GM19035 (cell line): Measurements from ENCODE around the gene LONRF3.

ENCODE experiments used
- ATAC-seq: cut with Tn5 transposase; IDR thresholded peaks from one replicate; pipeline ENCODE4 v1.9.1; 2021; ENCODE audit not compliant: unreplicated experiment

The LONRF3 gene

DNA sequence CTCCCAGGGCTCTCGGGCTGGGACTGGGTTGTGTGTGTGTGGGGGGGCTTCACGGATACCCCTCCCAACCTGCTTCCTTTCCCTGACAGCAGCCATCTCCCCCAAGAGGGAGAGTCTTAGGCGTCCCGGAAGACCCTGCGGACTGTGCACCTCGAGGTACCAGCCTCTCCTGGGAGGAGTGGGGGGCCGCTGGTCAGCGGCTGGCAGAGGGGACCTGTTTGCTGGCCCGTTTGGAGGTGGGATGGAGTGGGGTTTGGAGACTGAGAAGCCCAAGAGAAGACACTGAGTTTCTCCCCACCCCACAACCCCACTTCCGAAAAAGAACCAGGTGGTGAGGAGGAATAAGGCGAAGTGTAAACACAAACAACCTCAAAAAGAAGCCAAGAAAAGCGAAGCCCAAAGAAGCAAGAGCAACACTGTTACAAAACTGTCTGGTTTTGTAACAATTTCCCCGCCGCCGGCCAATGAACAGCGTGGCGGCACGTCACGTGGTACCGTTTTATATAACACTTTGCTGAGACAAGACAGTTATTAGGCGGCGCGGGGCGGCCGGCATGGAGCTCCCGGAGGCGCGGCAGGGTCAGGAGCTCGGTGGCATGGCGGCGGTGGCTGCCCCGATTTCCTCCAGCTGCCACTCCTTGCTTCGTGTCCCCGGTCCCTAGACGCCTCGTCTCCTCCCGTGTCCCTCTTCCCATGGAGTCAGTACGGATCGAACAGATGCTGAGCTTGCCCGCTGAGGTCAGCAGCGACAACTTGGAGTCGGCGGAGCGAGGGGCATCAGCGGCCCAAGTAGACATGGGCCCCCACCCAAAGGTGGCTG is at the start of gene LONRF3:
TSS of gene LONRF3 (plus strand) at position 531 of the 820 bp plus-strand sequence. CDS start at position 694, 163 bp downstream.
- no peak for ATAC-seq

DNA sequence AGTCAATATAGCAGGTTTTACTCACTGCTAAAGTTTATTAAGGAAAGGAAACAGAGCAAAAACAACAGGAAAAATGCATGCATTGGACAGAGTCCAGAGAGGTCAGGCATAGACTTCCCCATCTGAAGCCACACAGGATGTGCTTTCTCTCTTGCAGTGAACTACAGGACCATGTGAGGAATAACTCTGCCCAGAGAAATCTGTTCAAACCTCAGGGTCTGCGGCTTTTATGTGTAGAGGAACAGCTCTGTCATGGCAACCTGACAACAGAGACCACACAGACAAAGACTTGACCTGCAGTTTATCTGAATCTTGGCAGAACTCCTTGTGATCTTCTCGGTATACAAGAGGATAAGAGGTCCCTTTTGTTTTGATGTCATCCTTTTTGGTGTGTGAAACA is 46.3 kb upstream of the LONRF3 start:
- ATAC-seq, result no peak

DNA sequence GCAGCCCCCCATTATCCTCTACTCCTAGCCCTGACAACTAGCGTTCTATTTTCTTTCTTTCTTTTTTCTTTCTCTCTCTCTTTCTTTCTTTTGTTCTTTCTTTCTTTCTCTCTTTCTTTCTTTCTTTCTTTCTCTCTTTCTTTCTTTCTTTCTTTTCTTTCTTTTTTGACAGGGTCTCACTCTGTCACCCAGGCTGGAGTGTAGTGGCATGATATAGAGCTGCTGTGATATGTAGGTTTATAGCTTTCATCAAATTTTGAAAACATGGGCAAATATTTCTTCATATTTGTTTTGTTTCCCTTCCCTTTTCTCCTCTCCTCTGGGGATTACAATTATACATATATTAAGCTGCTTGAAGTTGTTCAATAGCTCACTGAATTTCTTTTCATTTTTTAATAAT is 39.1 kb upstream of the LONRF3 start:
- no peak for ATAC-seq

DNA sequence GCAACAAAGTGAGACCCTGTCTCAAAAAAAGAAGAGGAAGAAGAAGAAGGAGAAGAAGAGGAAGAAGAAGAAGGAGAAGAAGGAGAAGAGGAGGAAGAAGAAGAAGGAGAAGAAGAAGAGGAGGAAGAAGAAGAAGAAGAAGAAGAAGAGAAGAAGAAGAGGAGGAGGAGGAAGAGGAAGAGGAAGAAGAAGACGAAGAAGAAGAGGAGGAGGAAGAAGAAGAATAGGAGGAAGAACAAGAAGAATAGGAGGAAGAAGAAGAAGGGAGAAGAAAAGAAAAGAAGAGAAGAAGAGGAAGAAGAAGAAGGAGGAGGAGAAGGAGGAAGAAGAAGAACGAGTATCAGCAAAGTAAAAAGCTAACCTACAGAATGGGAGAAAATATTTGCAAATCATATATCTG is 33.3 kb upstream of the LONRF3 start:
- ATAC-seq, result no peak

DNA sequence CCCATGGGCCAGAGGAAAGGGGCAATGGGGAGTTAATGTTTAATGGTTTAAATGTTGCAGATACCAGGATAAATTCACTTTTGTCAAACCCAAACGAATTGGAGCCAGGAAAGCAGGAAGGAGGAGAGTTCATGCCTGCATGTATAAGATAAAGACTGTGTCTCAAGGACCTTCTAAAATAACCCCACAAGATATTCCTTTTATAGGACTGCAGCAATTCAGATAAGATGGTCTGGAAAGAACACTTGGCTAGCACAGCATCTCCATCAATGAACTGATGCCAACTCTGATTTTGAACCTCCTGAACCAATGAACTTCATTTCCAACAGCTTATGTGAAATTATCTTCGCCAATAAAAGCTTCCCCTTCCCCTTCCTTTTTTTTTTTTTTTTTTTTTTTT is 31.3 kb upstream of the LONRF3 start:
- ATAC-seq, result no peak

DNA sequence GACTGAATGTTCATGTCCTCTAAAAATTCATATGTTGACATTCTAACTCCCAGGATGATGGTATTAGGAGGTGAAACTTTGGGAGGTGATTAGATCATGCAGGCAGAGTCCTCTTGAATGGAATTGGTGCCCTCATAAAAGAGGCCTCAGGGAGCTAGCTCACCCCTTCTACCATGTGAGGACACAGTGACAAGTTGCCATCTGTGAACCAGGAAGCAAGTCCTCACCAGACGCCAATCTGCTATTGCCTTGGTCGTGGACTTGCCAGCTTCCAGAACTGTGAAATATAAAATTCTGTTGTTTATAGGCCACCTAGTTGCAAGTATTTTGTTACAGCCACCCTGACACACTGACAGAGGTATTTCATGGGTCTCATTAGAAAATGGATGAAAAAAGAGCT is 28.5 kb upstream of the LONRF3 start:
- ATAC-seq, result no peak

DNA sequence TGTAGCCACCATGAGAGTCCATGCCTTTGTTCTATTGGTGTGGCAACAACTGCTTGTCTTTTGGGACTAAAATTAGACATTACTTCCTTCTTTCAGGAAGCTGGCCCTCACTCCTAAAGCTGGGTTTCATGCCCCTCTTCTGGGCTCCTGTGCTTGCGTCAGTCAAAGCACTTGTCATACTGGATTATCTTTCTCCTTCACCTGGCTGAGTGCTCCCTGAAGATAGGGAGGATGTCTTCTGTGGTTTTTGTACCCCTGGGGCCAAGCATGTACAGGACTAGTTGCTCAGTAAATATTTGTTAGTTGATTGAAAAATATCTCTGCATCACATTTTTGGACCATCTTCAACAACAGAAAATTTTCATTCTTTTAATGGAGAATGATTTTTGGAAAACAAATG is 26.1 kb upstream of the LONRF3 start:
- ATAC-seq, result no peak

DNA sequence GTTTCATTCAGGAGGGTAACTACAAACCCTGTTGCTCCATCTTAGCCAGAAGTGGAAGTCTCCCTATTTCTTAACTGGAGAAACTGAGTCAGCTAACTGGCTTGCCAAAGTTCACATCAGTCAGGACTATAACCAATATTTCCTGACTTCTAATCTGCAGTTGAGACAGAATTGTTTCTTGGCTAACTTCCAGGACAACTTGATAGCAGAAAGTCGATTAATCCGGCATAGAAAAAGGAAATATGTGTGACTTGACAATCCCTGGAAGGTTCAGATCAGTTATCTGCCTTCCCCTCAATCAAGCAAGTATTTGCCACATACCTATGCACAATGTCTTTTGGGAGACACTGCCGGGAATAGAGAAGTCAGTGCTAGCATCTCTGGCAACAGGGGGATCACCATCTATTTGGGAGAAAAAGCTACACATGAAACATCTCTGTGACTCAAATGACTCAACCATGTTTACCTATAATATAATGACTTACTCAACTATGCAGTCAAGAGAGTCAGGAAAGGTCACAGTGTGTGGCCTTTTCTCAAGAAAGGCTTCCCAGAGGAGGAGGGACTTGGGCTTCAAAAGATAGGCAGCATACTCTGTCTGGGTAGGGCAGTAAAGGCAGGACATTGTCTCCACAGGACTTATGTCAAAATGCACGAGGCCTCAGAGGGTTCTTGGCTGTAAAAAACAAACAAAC is 12.4 kb upstream of the LONRF3 start:
- ATAC-seq, result no peak

DNA sequence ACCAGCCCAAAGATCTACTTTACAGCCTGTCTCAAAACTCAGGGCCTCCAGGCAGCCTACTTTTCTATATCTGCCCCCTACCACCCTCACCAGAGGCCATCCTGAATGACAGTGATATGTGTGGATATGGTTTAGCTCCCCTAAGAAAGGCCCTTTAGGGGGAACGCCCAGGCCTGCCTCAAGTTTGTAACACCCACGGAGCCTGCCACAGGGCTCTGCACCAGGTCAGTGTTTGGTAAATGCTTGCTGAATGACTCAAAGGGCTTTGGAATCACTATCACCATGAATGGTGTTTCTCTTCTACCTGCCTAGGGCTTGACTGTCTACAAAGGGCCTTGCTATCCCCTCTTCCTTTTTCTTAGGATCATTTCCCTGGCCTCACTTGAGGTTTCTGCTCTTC is 11.3 kb upstream of the LONRF3 start:
- no peak for ATAC-seq

DNA sequence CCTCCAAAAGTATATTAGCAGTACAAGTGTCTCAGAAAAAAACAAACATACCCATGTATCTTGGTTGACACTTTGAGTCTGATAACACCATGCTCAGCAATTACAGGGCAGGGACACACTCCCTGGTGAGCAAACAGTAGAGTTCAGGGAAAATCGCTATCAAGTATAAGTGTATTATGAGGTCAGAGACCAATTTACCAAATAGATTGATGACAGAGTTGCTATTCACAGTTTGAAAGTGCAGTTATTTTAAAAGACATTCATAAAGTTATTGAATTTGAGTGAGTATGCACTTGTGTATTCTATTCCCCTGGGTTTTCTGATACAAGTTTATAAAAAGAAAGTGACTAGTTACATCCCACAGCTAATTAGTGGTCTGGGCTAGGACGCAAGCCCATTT is 10.2 kb upstream of the LONRF3 start:
- no peak for ATAC-seq

DNA sequence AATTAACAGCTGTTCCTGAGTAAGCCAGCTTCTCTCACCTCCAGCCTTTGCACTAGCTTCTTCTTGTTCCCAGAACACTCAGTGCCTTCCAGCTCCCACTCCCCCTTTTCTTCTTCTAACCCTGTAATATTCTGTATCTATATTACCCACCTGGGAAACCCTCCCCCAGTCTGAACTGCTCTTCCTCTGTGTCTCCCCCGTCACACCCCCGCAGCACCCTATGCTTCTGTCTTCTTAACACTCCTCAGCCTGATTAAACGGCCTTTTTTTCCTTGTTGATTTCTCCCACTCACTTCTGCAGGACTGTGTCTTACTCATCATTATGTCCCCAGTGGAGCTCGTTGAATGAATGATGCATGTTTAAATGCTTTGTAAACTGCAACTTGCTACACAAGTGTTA is 9.0 kb upstream of the LONRF3 start:
- ATAC-seq, result no peak

DNA sequence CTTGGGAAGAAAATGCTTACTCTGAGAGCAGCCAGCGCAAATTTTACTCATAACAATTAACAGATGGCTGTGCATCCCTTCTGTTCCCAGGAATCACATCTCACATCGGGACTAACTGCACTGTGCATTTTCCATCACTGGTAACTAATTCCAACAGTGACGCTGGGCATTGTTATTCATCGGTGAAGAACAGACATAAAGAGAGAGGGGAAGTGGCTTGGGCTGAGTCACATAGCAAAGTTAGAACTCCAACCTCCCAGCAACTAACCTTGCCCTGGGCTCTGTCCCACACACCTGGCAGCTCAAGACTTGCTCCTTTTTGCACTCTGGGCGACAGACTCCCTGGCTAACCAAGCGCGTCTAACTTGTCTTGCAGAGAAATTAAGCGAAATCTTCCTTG is 6.4 kb upstream of the LONRF3 start:
- no peak for ATAC-seq

DNA sequence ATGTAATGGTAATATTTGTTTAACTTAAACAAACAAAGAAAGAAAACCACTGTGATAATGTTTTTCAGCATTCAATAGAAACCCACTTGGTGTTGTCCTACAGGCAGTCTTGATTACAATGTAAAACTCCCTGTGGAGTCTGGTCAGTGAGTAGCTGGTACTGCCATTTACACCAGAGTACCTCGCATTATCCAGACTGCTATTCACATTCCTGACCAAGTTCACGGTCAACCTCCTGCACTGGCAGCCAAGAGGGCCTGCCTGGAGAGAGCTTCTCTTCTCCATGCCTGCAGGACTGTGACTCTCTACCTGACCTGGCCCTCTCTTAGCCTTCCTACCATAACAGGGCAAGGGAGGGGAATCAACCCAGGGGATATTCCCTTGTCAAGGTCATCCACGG is 2.9 kb upstream of the LONRF3 start:
- ATAC-seq, result no peak

DNA sequence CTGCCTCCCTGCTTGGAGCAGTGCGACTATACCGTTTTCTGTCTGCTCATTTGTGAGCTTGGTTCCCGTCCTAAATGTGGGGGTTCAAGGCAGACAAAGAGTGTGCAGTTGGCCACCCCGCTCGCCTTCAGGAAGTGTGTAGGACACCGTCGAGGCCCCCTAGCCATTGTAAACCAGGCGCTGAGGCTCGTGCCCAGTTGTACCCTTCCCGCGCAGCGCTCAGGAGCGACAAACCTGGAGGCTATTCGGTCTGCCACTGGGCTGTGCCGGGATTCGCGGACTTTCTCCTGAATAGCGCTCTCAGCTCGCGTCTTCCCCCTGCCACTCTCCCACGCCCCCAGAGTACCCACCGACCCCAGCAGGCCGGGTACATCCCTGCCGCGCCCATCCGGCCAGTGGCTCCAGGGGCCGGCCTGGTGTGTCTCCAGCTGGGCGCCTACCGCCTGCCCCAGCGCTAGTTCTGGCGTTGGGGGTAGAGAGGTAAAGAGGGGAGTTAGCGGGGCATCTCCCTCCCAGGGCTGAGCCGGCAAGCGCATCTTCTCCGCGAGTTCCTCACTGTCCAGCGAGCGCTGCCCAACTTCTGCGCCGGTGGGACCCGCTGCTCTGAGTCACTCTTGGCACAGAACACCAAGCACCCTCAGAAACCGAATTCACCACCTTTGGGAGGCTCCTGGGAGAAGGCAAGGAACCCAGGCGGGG is 880 bp upstream of the LONRF3 start:
- no peak for ATAC-seq

DNA sequence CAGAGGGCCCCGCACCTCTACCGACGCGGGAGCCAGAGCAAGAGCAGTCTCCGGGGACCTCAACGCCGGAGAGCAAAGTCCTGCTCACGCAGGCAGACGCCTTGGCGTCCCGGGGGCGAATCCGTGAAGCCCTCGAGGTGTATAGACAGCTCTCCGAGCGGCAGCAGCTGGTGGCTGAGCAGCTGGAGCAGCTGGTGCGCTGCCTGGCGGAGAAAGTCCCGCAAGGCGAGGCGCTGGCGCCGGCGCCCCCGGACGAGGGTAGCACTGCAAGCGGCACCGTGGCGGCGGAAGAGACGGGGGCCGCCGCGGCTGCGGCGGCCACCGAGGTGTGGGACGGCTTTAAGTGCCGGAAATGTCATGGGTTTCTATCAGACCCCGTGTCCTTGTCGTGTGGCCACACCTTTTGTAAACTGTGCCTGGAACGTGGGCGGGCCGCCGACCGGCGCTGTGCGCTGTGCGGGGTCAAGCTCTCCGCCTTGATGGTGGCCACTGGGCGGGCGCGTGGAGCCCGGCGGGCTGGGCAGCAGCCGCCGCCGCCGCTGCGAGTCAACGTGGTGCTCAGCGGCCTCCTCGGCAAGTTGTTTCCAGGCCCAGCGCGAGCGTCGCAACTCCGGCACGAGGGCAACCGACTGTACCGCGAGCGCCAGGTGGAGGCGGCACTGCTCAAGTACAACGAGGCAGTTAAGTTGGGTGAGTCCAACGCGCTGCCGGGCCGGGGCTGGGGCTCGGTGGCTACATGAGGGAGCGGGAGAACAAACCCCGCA is 672 bp downstream of the LONRF3 start:
- ATAC-seq, result no peak

DNA sequence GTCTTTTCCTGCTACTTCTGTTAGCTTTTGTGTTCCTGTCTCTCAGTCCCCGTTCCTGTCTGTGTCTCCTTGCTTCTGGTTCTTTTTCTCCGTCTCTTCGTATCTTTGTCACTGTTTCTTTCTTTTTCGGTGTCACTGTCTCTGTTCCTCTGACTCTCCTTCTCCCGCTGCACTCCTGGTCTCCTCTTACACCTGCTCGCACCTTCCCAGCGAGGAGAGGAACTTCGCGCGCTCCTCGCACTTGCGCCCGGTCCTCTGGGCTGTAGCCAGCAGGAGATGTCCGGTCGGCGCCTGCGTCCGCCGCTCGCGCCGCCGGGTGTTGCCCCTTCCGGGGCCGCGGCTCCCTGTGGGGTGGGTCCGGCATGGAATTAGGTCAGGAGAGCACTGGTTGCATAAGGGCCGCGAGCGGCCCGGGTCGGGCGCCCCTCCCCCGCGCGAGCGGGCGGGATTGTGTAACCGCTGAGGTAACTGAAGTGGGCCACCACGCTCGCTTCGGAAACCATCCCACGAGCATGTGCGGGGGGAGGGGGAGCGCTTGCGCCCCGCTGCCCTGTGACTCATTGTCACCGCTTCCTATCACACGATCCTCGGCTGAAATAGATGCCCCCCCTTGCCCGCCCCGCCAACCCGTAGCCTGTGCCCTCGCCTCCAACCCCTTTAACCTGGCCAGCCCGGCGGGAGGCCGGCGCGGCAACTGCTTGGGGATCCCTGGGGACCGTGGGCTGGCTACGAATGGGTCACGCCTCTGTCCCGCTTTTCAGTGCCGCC is 1.6 kb downstream of the LONRF3 start:
- ATAC-seq, result no peak

DNA sequence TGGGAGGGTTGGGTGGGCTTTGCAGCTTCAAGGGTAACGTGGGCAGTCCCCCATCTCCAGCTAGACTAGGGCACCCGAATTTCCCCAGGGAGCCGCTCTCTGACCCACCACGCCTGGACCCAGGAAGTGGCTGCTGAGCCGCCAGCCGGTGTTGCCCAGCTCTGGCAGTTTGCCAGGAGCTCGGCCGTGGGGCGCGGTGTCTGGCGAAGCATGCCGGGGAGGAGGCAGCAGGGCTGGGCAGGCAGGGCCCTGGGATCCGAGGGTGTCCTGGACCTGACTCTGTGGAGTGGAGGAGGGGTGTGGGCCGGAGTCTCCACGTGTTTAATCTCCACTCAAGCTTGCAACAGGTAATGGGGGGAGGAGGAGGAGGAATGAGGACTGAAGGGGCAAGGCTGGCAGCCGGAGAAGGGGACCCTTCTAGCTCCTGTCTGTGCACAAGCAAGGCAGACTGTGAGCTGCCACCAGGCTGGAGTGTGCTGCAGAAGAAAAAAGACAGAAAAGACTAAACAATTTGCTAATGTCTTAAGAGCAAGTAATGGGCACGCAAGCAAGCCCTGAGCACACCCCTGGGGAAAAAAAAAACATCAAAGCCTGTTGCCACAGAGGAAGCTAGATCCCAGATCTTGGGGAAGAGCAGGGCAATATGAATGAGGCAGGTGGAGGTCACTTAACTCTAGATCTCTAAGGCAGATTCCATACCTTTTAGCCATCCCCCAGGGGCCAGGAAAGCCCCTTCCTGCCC is 2.4 kb downstream of the LONRF3 start:
- ATAC-seq, result no peak

DNA sequence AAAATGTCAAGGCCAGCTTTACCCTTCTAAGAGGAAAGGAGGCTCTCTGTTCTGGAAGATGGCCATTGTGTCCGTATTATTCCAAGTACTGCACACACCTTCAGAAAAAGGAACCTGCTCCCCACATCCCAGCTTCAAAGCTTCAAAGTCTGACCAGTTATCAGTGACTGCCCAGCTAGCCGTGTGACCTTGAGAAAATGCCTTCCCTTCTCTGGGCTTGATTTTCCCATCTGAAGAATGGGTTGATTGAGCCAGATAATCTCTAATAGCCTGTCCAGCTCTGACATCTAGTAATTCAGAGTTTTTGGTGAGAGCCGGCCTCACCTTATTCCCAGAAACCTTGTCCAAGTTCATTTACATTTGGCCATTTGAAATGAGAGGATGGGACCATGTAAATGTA is 3.0 kb downstream of the LONRF3 start:
- no peak for ATAC-seq

DNA sequence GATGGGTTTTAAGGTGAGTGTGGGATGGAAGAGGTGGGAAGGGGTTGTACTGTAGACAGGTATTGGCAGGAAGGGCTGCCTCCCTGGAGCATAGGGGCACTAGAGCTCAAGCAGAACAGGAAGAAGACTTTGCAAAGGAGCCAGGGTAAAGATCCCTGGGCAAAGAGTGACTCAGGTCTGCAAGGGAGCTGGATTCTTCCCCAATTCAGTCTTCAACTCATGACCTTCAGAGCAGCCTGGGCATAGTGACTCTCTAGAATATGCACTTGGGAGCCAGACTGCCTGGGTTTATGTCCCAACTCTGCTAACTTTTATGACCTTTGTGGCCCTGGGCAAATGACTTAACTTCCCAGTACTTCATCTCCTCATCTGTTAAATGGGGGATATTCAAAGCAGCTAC is 4.0 kb downstream of the LONRF3 start:
- ATAC-seq, result no peak

DNA sequence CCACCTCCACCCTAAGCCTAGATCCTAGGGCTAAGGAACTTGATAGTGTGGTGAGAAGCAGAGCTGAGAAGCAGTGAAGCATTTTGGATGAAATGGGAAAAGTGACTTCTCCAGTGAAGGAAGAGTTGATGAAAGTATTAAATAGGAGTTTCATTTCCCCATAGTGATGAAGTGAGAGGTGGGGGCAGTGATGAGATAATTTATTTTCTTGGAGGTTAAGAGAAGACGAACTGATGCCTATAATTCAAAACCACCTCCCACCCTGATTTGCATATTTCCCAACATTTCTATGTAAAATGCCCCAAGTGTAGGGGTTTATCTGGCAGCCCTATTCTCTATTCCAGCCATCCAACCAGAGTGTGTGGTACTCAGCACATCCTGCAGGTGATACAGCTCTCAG is 6.3 kb downstream of the LONRF3 start:
- ATAC-seq, result no peak
